OCI-LY7 (cell line): ENCODE measurements around the gene MCUB.

Source experiments
- EZH2phosphoT487 ChIP-seq: fragments of 200-600 bp; sonication (generic); IDR thresholded peaks from 2 replicates; pipeline ENCODE4 v1.6.1; 2018; ENCODE audit warnings: low read depth, borderline replicate concordance, mild to moderate bottlenecking, mixed run types, antibody characterized with exemption, low read length, moderate library complexity, mixed read lengths
- TF ChIP-seq, protein P1 (sequence below): fragments of 200-600 bp; sonication (generic); conservative IDR thresholded peaks from 2 replicates; pipeline ENCODE4 v1.5.1; 2014; ENCODE audit warnings: mild to moderate bottlenecking, antibody characterized with exemption, low read length, moderate library complexity, mixed read lengths

DNA sequence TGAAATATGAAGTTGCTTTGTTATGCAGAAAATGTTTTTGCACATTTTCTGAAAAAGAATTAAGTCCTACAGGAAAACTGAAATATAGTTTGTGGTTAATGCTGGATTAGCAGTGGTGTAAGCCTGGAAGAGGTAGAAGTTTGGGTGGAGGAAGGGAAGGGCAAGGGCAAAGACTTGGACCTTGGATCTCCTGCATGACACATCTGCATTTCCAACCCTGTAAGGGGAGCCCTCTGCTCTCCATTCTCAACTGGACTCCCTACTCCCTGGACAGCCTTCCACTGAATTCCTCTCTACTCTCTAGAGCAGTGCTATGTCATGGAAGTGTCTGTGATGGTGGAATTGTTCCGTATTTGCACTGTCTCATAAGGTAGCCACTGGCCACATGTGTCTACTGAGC is 138.6 kb downstream of the MCUB start:
- TF ChIP-seq, protein P1, sequence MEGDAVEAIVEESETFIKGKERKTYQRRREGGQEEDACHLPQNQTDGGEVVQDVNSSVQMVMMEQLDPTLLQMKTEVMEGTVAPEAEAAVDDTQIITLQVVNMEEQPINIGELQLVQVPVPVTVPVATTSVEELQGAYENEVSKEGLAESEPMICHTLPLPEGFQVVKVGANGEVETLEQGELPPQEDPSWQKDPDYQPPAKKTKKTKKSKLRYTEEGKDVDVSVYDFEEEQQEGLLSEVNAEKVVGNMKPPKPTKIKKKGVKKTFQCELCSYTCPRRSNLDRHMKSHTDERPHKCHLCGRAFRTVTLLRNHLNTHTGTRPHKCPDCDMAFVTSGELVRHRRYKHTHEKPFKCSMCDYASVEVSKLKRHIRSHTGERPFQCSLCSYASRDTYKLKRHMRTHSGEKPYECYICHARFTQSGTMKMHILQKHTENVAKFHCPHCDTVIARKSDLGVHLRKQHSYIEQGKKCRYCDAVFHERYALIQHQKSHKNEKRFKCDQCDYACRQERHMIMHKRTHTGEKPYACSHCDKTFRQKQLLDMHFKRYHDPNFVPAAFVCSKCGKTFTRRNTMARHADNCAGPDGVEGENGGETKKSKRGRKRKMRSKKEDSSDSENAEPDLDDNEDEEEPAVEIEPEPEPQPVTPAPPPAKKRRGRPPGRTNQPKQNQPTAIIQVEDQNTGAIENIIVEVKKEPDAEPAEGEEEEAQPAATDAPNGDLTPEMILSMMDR, result no peak
- TF ChIP-seq EZH2phosphoT487, result no peak
